Muscle layer of colon (tissue), 2 donors: ENCODE measurements around the gene ERGIC3.

Experiments used
- H3K27ac ChIP-seq: one replicate; pipeline ENCODE4 v1.7.0; 2013; ENCODE audit warnings: low read depth, mild to moderate bottlenecking, low read length, moderate library complexity
- H3K27me3 ChIP-seq, 2 donors: one replicate each; pipeline ENCODE4 v1.7.0; 2013; ENCODE audit warnings: low read length in 2 of 2, mild to moderate bottlenecking in 2 of 2; ENCODE audit not compliant: insufficient read depth in 2 of 2, control insufficient read depth in 1 of 2
- H3K36me3 ChIP-seq: one replicate; pipeline ENCODE4 v1.7.0; 2013; ENCODE audit warnings: mild to moderate bottlenecking, low read length; ENCODE audit not compliant: insufficient read depth
- H3K4me1 ChIP-seq: one replicate; pipeline ENCODE4 v1.7.0; 2013; ENCODE audit warnings: mild to moderate bottlenecking, low read length; ENCODE audit not compliant: insufficient read depth
- H3K4me3 ChIP-seq, 2 donors: one replicate each; pipeline ENCODE4 v1.7.0; 2013; ENCODE audit warnings: low read length in 2 of 2, low read depth in 1 of 2, mild to moderate bottlenecking in 1 of 2, moderate library complexity in 1 of 2
- H3K9ac ChIP-seq: one replicate; pipeline ENCODE4 v1.7.0; 2013; ENCODE audit warnings: low read length
- H3K9me3 ChIP-seq: one replicate; pipeline ENCODE4 v1.7.0; 2013; ENCODE audit warnings: mild to moderate bottlenecking, low read length
- donor health status: abdominal sarcoma.
- donor health status: Adenocarcinoma of cecum.

Gene ERGIC3

DNA sequence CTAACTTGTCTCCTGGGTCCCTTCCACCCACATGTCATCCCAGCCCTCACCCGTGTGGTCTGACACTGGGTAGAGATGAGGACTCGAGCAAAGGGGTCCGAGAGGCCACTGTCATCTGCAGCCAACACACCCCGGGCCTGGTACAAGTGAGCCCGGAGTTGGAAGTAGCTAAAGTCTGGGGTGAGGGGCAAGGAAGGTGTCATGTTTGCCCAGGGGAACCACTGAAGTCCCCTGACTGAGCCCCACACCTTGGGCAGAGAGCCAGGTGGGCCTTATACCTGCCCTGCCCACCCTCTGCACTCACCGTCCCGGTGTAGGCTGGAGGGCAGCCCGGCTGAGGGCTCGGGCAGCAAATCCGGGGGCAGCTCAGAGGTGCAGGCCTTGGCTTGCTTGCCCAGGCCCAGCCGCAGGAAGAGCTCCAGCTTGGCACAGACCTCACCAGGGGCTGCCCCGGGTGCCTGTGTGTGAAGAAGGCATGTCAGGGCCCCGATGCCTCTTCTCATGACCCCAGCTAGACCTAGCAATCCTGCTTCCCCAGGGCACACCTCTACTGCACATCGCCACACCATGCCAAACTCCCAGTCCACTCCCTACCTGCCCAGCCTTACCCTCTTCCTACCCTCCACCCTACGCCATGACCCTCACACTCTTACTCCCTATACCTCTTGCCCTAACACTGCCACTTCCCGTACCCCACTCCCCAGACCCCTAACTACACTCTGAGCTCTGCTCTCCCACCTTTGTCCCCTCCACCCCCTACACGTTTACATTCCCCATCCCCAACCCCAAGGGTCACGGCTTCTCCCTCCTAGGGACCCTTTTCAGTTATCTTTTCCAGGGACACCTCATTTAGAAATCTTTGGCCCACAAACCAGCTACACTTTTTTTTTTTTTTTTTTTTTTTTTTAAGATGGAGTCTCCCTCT lies 42.0 kb downstream of the ERGIC3 start:
- Histone ChIP-seq H3K27ac (no peak overlapping the region), H3K4me1 (no peaks in the 10 kb centered on the region), H3K36me3 (no peaks in the 10 kb centered on the region)

DNA sequence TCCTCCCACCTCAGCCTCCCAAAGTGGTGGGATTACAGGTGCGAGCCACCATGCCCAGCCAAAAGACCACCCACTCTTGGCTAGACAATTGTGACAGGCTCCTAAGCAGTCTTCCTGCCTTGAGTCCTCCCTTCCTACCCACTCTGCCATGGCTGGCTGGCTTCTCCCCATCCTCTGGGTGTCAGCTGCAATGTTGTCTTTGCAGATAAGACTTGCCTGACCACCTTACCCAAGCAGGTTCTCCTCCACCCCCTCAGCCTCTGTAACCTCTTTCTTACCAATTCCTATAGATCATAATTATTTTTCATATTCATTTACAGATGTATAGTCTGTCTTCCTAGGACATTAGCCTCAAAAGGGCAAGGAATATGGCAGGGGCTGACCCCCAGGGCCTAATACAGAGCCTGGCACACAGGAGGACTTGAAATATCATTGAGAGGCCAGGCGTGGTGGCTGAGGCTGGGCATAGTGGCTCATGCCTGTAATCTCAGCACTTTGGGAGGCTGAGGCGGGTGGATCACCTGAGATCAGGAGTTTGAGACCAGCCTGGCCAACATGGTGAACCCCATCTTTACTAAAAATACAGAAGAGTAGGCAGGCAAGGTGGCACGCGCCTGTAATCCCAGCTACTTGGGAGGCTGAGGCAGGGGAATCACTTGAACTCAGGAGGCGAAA lies 45.0 kb downstream of the ERGIC3 start:
- H3K9ac ChIP-seq, result no peak overlapping the region

More for the DNA sequence above, 42.0 kb downstream of the ERGIC3 start:
- Histone ChIP-seq H3K4me3 (no peak overlapping the region), H3K9ac (no peak overlapping the region), H3K27me3 (no peaks in the 10 kb centered on the region), H3K9me3 (no peaks in the 10 kb centered on the region)

DNA sequence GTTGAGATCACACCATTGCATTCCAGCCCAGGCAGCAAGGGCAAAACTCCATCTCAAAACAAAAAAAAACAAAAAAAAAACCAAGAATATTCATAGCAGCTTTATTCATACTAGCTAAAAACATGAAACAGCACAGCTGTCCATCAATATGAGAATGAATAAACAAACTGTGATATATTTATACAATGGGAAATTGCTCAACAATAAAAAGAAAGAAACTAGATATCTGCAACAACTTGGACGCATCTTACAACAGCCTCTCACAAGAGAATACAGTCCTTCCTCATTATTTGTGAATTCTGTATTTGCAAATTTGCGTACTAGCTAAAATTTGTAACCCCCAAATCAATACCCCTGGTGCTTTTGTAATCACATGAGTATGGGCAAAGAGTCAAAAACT lies 45.6 kb downstream of the ERGIC3 start:
- Histone ChIP-seq H3K4me3 (no peak overlapping the region), H3K4me1 (no peaks in the 10 kb centered on the region), H3K27me3 (no peaks in the 10 kb centered on the region), H3K9me3 (no peaks in the 10 kb centered on the region), H3K27ac (no peak overlapping the region), H3K36me3 (no peaks in the 10 kb centered on the region), H3K9ac (no peak overlapping the region)

More for the DNA sequence above, 45.0 kb downstream of the ERGIC3 start:
- H3K4me3 ChIP-seq, result no peak overlapping the region
- H3K27ac ChIP-seq, result no peak overlapping the region
- no peaks in the 10 kb centered on the region for H3K36me3 ChIP-seq
- no peaks in the 10 kb centered on the region for H3K4me1 ChIP-seq
- H3K27me3 ChIP-seq, result no peaks in the 10 kb centered on the region
- H3K9me3 ChIP-seq, result no peaks in the 10 kb centered on the region

- H3K27me3 ChIP-seq, result no peaks in the 10 kb centered on the region
- H3K4me3 ChIP-seq, result no peak overlapping the region
- H3K4me1 ChIP-seq, result no peaks in the 10 kb centered on the region
- H3K9me3 ChIP-seq, result no peaks in the 10 kb centered on the region
- no peak overlapping the region for H3K9ac ChIP-seq
- H3K27ac ChIP-seq, result no peak overlapping the region
- no peaks in the 10 kb centered on the region for H3K36me3 ChIP-seq
Measured at GRCh38 chr20:35588397-35588796, 46.5 kb downstream of the ERGIC3 start.

- H3K36me3 ChIP-seq, result no peaks in the 10 kb centered on the region
- no peak overlapping the region for H3K4me3 ChIP-seq
- H3K9ac ChIP-seq, result no peak overlapping the region
- H3K27ac ChIP-seq, result no peak overlapping the region
- H3K27me3 ChIP-seq, result no peaks in the 10 kb centered on the region
- H3K4me1 ChIP-seq, result no peaks in the 10 kb centered on the region
- H3K9me3 ChIP-seq, result no peaks in the 10 kb centered on the region
Measured at GRCh38 chr20:35592339-35592974, 50.6 kb downstream of the ERGIC3 start.

DNA sequence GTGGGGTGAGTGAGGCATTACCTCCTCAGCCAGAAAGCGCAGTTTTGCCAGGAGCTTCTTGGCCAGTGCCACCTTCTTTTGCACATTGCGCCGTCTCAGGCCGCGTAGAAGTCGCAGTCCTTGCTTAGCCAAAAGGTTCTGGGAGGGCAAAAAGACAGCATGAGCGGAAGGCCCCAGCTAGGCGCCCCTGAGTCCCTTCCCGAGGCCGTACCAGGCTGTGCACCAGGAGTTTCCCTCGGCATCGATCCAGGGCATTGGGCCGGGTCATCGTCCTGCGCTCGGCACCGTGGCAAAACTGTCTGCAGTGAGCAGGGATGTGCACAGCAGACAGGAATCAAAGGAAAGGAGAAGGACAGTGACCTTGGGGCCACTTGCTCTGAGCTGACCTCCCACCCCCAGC lies 53.6 kb downstream of the ERGIC3 start:
- Histone ChIP-seq H3K9me3 (no peaks in the 10 kb centered on the region), H3K27ac (no peak overlapping the region)

DNA sequence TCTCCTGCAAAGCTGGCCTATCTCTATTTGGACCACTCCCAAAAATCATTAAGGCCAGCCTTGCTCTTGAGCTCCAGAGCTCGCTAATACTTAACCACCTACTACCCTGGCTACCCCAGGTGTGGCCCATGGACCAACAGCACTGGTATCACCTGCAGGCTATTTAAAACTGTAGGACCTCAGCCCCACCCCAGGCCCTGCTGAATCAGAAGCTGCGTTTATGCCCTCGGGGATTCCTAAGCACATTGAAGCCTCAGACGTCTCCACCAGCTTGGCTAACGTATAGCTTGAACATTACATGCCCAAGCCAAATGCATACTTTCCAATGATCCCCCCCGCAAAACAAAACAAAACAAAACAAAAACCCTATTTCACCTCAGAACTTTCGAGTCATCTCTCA lies 54.0 kb downstream of the ERGIC3 start:
- Histone ChIP-seq H3K36me3 (no peaks in the 10 kb centered on the region), H3K4me1 (no peaks in the 10 kb centered on the region), H3K9ac (no peak overlapping the region), H3K4me3 (no peak overlapping the region), H3K27me3 (peaks cover 0 to 15% of the 10 kb centered on the region in 2 donors), H3K9me3 (no peaks in the 10 kb centered on the region), H3K27ac (no peak overlapping the region)

More for the DNA sequence above, 53.6 kb downstream of the ERGIC3 start:
- no peak overlapping the region for H3K9ac ChIP-seq
- H3K4me3 ChIP-seq, result no peak overlapping the region
- H3K36me3 ChIP-seq, result no peaks in the 10 kb centered on the region
- peaks cover 0 to 10% of the 10 kb centered on the region in 2 donors for H3K27me3 ChIP-seq
- no peaks in the 10 kb centered on the region for H3K4me1 ChIP-seq

DNA sequence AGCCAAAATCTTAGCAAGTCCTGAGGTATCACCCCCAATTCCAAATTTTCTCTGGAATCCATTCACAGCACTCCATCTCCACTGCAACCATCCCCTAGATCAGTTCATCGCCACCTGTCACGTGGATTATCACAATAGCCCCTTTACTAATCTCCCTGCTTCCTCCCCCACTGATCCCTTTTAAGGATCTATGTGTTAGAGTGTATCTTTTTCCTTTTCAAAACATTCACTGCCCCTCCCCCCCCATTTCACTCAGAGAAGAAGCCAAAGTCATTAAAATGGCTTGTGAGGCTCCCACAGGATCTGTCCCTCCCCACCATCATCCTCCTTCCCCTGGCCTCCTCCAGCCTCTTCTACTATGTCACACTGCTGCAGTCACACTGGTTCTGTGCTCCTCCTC lies 55.3 kb downstream of the ERGIC3 start:
- no peaks in the 10 kb centered on the region for H3K9me3 ChIP-seq
- no peak overlapping the region for H3K27ac ChIP-seq
- no peaks in the 10 kb centered on the region for H3K4me1 ChIP-seq
- H3K9ac ChIP-seq, result no peak overlapping the region
- peaks cover 0 to 21% of the 10 kb centered on the region in 2 donors for H3K27me3 ChIP-seq
- H3K4me3 ChIP-seq, result no peak overlapping the region
- no peaks in the 10 kb centered on the region for H3K36me3 ChIP-seq

- Histone ChIP-seq H3K4me3 (no peak overlapping the region), H3K36me3 (no peaks in the 10 kb centered on the region), H3K9ac (no peak overlapping the region), H3K27ac (no peak overlapping the region), H3K27me3 (peaks cover 0 to 24% of the 10 kb centered on the region in 2 donors), H3K9me3 (no peaks in the 10 kb centered on the region), H3K4me1 (no peaks in the 10 kb centered on the region)
Measured at GRCh38 chr20:35598476-35598875, 56.6 kb downstream of the ERGIC3 start.

GRCh38 chr20:35598899-35599775 lies 57.3 kb downstream of the ERGIC3 start:
- Histone ChIP-seq H3K27ac (no peak overlapping the region), H3K9me3 (no peaks in the 10 kb centered on the region), H3K9ac (no peak overlapping the region), H3K27me3 (peaks cover 0 to 24% of the 10 kb centered on the region in 2 donors), H3K4me3 (no peak overlapping the region), H3K36me3 (no peaks in the 10 kb centered on the region), H3K4me1 (no peaks in the 10 kb centered on the region)

- Histone ChIP-seq H3K27me3 (peaks cover 0 to 24% of the 10 kb centered on the region in 2 donors), H3K27ac (no peak overlapping the region), H3K9ac (no peak overlapping the region), H3K4me3 (no peak overlapping the region), H3K36me3 (no peaks in the 10 kb centered on the region), H3K9me3 (no peaks in the 10 kb centered on the region), H3K4me1 (no peaks in the 10 kb centered on the region)
Measured at GRCh38 chr20:35599776-35600120, 57.9 kb downstream of the ERGIC3 start.
